DOHH2 (cell line): ENCODE data around the gene INSIG1.

ENCODE experiments used
- EZH2phosphoT487 ChIP-seq: fragments of 200-600 bp; sonication (generic); IDR thresholded peaks from 2 replicates; pipeline ENCODE4 v1.6.1; 2017; ENCODE audit warnings: borderline replicate concordance, mild to moderate bottlenecking, antibody characterized with exemption, low read length, moderate library complexity, mixed read lengths
- TF ChIP-seq, protein P1 (sequence below): fragments of 200-600 bp; sonication (generic); IDR thresholded peaks from one replicate; pipeline ENCODE4 v1.5.1; 2014; ENCODE audit warnings: antibody characterized with exemption, mild to moderate bottlenecking, low read depth, low read length; ENCODE audit not compliant: poor library complexity, severe bottlenecking

DNA sequence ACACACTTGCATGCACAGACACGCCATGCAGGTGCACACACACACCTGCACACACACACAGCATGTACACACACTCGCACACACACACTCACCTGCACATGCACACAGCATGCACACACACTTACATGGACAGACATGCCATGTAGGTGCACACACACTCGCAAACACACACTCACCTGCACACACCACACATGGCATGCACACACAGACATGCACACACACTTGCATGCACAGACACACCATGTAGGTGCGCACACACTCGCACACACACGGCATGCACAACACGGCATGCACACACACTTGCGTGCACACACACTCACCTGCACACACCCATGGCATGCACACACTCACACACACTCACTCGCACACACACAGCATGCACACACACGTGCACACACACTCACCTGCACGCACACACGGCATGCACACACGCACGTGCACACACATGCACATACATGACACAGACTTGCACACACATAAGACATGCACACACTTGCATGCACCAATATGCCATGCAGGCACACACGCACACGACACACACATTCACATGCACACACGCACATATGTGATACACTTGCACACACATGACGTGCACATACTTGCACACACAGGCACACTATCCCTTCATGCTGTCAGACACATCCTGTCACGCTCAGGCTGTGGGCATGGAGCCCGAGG, 56.8 kb downstream of the INSIG1 start:
- TF ChIP-seq, protein P1, sequence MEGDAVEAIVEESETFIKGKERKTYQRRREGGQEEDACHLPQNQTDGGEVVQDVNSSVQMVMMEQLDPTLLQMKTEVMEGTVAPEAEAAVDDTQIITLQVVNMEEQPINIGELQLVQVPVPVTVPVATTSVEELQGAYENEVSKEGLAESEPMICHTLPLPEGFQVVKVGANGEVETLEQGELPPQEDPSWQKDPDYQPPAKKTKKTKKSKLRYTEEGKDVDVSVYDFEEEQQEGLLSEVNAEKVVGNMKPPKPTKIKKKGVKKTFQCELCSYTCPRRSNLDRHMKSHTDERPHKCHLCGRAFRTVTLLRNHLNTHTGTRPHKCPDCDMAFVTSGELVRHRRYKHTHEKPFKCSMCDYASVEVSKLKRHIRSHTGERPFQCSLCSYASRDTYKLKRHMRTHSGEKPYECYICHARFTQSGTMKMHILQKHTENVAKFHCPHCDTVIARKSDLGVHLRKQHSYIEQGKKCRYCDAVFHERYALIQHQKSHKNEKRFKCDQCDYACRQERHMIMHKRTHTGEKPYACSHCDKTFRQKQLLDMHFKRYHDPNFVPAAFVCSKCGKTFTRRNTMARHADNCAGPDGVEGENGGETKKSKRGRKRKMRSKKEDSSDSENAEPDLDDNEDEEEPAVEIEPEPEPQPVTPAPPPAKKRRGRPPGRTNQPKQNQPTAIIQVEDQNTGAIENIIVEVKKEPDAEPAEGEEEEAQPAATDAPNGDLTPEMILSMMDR: no peak
- no peak for TF ChIP-seq EZH2phosphoT487
